Prostate gland (tissue), 2 donors: ENCODE data around the gene KRTAP12-4. TPM values are rescaled to one million over a fixed set of nuclear protein-coding genes. Genes with fewer than 3 reads are reported as not detected.
"Not testable (repeated sequence)": the region's sequence is repeated elsewhere in the genome, so short reads cannot be mapped to it uniquely, and the experiment has no call there.

Experiments used
- DNase-seq: peaks from one replicate; pipeline ENCODE4 v3.0.0-alpha.2; 2019; ENCODE audit warnings: low spot score
- H3K27ac ChIP-seq, 2 donors: fragments of 200-600 bp; sonication (generic); 2 replicates each; pipeline ENCODE4 v1.5.1; 2017 to 2019
- H3K27me3 ChIP-seq: fragments of 200-600 bp; sonication (generic); replicated peaks from 2 replicates; pipeline ENCODE4 v1.5.1; 2019; ENCODE audit not compliant: insufficient read depth
- H3K36me3 ChIP-seq, 2 donors: fragments of 200-600 bp; sonication (generic); 1 replicate in 1 of 2; 2 replicates in 1 of 2; pipeline versions ENCODE4 v1.5.1 to v1.8.1; 2017 to 2019
- H3K4me1 ChIP-seq: fragments of 200-600 bp; sonication (generic); replicated peaks from 2 replicates; pipeline ENCODE4 v1.5.1; 2019
- H3K4me3 ChIP-seq, 2 donors: fragments of 200-600 bp; sonication (generic); 2 replicates each; pipeline ENCODE4 v1.5.1; 2017 to 2019
- H3K9me3 ChIP-seq: fragments of 200-600 bp; sonication (generic); 2 replicates; pipeline ENCODE4 v1.5.1; 2017
- CTCF ChIP-seq, 4 experiments: fragments of 200-600 bp in 2 of 4; fragments of 450-650 bp in 2 of 4; sonication (generic) in 2 of 4; IDR thresholded peaks; 1 replicate in 3 of 4; 2 replicates in 1 of 4; pipeline ENCODE4 v1.5.1; 2016 to 2019; ENCODE audit warnings: antibody characterized with exemption in 4 of 4, mild to moderate bottlenecking in 2 of 4, moderate library complexity in 2 of 4
- POLR2A ChIP-seq: fragments of 450-650 bp; IDR thresholded peaks from one replicate; pipeline ENCODE4 v1.6.1; 2016; ENCODE audit warnings: antibody characterized with exemption, mild to moderate bottlenecking
- POLR2AphosphoS5 ChIP-seq: sonication (generic); formaldehyde crosslinking; IDR thresholded peaks from one replicate; pipeline ENCODE4 v1.6.1; 2017; ENCODE audit warnings: antibody characterized with exemption
- WGBS: methylation state at CpG from one replicate; pipeline ENCODE4 v1.1.5; 2018; 5-methylcytosine and 5-hydroxymethylcytosine counted together
- intact Hi-C: fragments of 100-400 bp; cut with DNase I; formaldehyde crosslinking; loops from one replicate; pipeline ENCODE4 v1.14.2; 2022
- total RNA-seq, 2 donors: library from RNA; depleted of rRNA; stranded (reverse); fragments of >200 nt; gene quantifications; one replicate each; pipeline ENCODE4 v1.1.0, GENCODE V29; 2016

Gene KRTAP12-4
- total RNA-seq, 2 donors from 2014 or later: not detected

DNA sequence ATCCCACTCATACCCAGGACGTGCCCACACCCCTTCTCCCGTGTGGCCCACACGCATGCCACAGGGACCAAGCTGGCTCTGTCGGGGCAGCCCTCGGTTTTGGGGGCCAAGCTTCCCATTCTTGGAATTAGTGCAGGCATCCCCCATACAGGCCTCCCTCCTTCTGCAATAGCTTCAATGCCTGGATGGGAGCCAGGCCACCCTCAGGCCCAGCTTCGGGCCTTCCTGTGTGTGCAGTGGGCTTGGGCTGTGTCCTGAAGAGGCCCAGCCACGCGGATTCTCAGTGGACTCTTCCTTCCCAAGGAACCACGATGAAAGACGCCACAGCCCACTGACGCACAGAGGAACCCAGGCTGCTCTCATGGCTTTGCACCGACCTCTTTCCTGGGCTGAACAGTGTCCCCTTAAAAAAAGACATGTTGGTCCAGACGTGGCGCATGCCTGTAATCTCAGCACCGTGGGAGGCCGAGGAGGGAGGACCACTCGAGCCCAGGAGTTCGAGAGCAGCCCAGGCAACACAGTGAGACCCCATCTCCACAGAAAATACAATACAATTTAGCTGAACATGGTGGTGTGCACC, 4.8 kb downstream of the KRTAP12-4 start:
- TF ChIP-seq POLR2A (no peak), CTCF (IDR thresholded peaks at IDR 0.05) (no peak), POLR2AphosphoS5 (no peak)
- no peaks in the 10 kb centered on the region for H3K27me3 ChIP-seq
- H3K27ac ChIP-seq: no peak overlapping the region
- intact Hi-C loops: no loop called here
- no peaks in the 10 kb centered on the region for H3K4me1 ChIP-seq
- no peak overlapping the region for H3K4me3 ChIP-seq
- DNase-seq: no peak
- WGBS: 85% methylated on average over 18 of the region's 18 CpGs
- no peaks in the 10 kb centered on the region for H3K9me3 ChIP-seq
- no peaks in the 10 kb centered on the region for H3K36me3 ChIP-seq

- no peak for DNase-seq
- 78% methylated on average over 33 of the region's 33 CpGs for WGBS
- Histone ChIP-seq H3K27ac (no peak overlapping the region), H3K9me3 (no peaks in the 10 kb centered on the region), H3K36me3 (no peaks in the 10 kb centered on the region), H3K27me3 (no peaks in the 10 kb centered on the region), H3K4me3 (no peak overlapping the region), H3K4me1 (no peaks in the 10 kb centered on the region)
- no peak for TF ChIP-seq POLR2A
- TF ChIP-seq CTCF (IDR thresholded peaks at IDR 0.05): no peak
- TF ChIP-seq POLR2AphosphoS5: no peak
- intact Hi-C loops: no loop called here
Observed at GRCh38 chr21:44648557-44649311, 5.7 kb downstream of the KRTAP12-4 start.

DNA sequence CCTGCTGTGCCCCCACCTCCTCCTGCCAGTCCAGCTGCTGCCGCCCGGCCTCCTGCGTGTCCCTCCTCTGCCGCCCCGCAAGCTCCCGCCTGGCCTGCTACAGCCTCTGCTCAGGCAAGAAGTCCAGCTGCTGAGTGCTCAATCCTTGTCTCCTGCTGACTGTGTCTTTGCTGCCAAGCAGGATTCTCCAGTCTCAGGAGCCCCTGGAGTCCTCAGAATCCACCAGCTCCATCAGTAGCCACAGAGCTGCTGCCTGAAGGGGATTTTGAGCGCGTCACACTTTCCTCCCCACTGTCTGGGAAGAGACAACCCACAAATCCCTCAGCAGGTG, 7.3 kb downstream of the KRTAP12-4 start:
- no peak for DNase-seq
- 50% methylated on average over 8 of the region's 8 CpGs for WGBS
- no peaks in the 10 kb centered on the region for H3K4me1 ChIP-seq
- H3K4me3 ChIP-seq: no peak overlapping the region
- intact Hi-C loops: no loop called here
- no peaks in the 10 kb centered on the region for H3K36me3 ChIP-seq
- no peaks in the 10 kb centered on the region for H3K27me3 ChIP-seq
- no peak overlapping the region for H3K27ac ChIP-seq
- TF ChIP-seq POLR2AphosphoS5: no peak
- TF ChIP-seq CTCF (IDR thresholded peaks at IDR 0.05): no peak
- no peak for TF ChIP-seq POLR2A
- no peaks in the 10 kb centered on the region for H3K9me3 ChIP-seq

GRCh38 chr21:44646366-44647221, 7.9 kb downstream of the KRTAP12-4 start, which contains the start of gene KRTAP10-11:
KRTAP10-11 (plus strand) TSS chr21:44646414; CDS start chr21:44646459, 45 bp downstream.
- H3K36me3 ChIP-seq, DNase-seq, intact Hi-C loops, H3K9me3 ChIP-seq, H3K4me3 ChIP-seq, H3K27me3 ChIP-seq, H3K4me1 ChIP-seq, H3K27ac ChIP-seq: not testable (repeated sequence)
- 79% methylated on average over 16 of the region's 21 CpGs for WGBS

- TF ChIP-seq POLR2AphosphoS5 (no peak), CTCF (IDR thresholded peaks at IDR 0.05) (no peak), POLR2A (no peak)
Observed at GRCh38 chr21:44644878-44645277, 9.6 kb downstream of the KRTAP12-4 start.

More at GRCh38 chr21:44644878-44645277, 9.6 kb downstream of the KRTAP12-4 start:
- no peak for DNase-seq
- 48% methylated on average over 2 of the region's 2 CpGs for WGBS
- H3K9me3 ChIP-seq: no peaks in the 10 kb centered on the region
- intact Hi-C loops: no loop called here
- H3K4me3 ChIP-seq: no peak overlapping the region
- H3K36me3 ChIP-seq: no peaks in the 10 kb centered on the region
- no peaks in the 10 kb centered on the region for H3K27me3 ChIP-seq
- H3K4me1 ChIP-seq: no peaks in the 10 kb centered on the region
- H3K27ac ChIP-seq: no peak overlapping the region
